Activated naive CD4-positive, alpha-beta T cell treated with anti-CD3 and anti-CD28 coated beads, Interleukin-2, amount 50 U/mL, for 24 hours (primary cell): ENCODE measurements around the gene LRP1.
A peak's percentile ranks its signal among the peaks of the same experiment; 100 is the strongest.

Experiments
- H3K27ac Mint-ChIP-seq: one replicate; pipeline ENCODE4 v1.8.0; 2021; ENCODE audit warnings: mild to moderate bottlenecking, mixed read lengths
- H3K27me3 Mint-ChIP-seq: one replicate; pipeline ENCODE4 v1.8.0; 2021; ENCODE audit warnings: mixed read lengths
- H3K36me3 Mint-ChIP-seq: one replicate; pipeline ENCODE4 v1.8.0; 2021; ENCODE audit warnings: mixed read lengths
- H3K4me1 Mint-ChIP-seq: one replicate; pipeline ENCODE4 v1.8.0; 2021; ENCODE audit warnings: mixed read lengths
- H3K4me3 Mint-ChIP-seq: one replicate; pipeline ENCODE4 v1.8.0; 2021; ENCODE audit warnings: mild to moderate bottlenecking, mixed read lengths
- H3K9me3 Mint-ChIP-seq: one replicate; pipeline ENCODE4 v1.8.0; 2021; ENCODE audit warnings: mixed read lengths

Gene LRP1

GRCh38 chr12:57127726-57128518 is at the start of gene LRP1:
TSS of gene LRP1 (plus strand) at chr12:57128483. CDS start at chr12:57128965, 482 bp downstream.
- Mint-ChIP-seq H3K4me3 (peak within 1 kb of the TSS; percentile 87), H3K27ac (peak within 1 kb of the TSS; percentile 66)

GRCh38 chr12:57078519-57079404 is 49.5 kb upstream of the LRP1 start, which contains the start of gene NEMP1:
TSS of gene NEMP1 (minus strand) at chr12:57078791. CDS start at chr12:57078745, 46 bp downstream.
- Mint-ChIP-seq H3K36me3 (no peaks in the 10 kb centered on the region), H3K27ac (peak within 1 kb of the TSS; percentile 98), H3K9me3 (no peaks in the 10 kb centered on the region), H3K4me1 (peaks cover 20% of the 10 kb centered on the region), H3K4me3 (peak within 1 kb of the TSS; percentile 99), H3K27me3 (no peaks in the 10 kb centered on the region)

More at GRCh38 chr12:57127726-57128518, at the start of gene LRP1:
- H3K9me3 Mint-ChIP-seq, result no peaks in the 10 kb centered on the region
- H3K36me3 Mint-ChIP-seq, result no peaks in the 10 kb centered on the region
- H3K4me1 Mint-ChIP-seq, result peaks cover 12% of the 10 kb centered on the region
- H3K27me3 Mint-ChIP-seq, result no peaks in the 10 kb centered on the region

GRCh38 chr12:57079821-57080220 is 48.5 kb upstream of the LRP1 start:
- Mint-ChIP-seq H3K27me3 (no peaks in the 10 kb centered on the region), H3K4me1 (peaks cover 26% of the 10 kb centered on the region), H3K4me3 (no peak overlapping the region), H3K9me3 (no peaks in the 10 kb centered on the region), H3K36me3 (no peaks in the 10 kb centered on the region), H3K27ac (peak overlapping the region; percentile 62)

- no peak overlapping the region for H3K4me3 Mint-ChIP-seq
- H3K9me3 Mint-ChIP-seq, result no peaks in the 10 kb centered on the region
- peak overlapping the region; percentile 17 for H3K27ac Mint-ChIP-seq
Observed at GRCh38 chr12:57080855-57081254, 47.4 kb upstream of the LRP1 start.

GRCh38 chr12:57085999-57086492 is 42.2 kb upstream of the LRP1 start:
- Mint-ChIP-seq H3K4me3 (peak overlapping the region; percentile 96), H3K36me3 (peaks cover 6% of the 10 kb centered on the region), H3K27ac (peak overlapping the region; percentile 99), H3K4me1 (peaks cover 53% of the 10 kb centered on the region), H3K9me3 (no peaks in the 10 kb centered on the region), H3K27me3 (no peaks in the 10 kb centered on the region)

More at GRCh38 chr12:57080855-57081254, 47.4 kb upstream of the LRP1 start:
- H3K4me1 Mint-ChIP-seq, result peaks cover 37% of the 10 kb centered on the region
- H3K36me3 Mint-ChIP-seq, result no peaks in the 10 kb centered on the region
- no peaks in the 10 kb centered on the region for H3K27me3 Mint-ChIP-seq

GRCh38 chr12:57086493-57087009 is 41.7 kb upstream of the LRP1 start:
- H3K9me3 Mint-ChIP-seq, result no peaks in the 10 kb centered on the region

GRCh38 chr12:57087010-57087690 is 41.1 kb upstream of the LRP1 start:
- Mint-ChIP-seq H3K27ac (peak overlapping the region; percentile 99), H3K36me3 (peaks cover 6% of the 10 kb centered on the region), H3K9me3 (no peaks in the 10 kb centered on the region), H3K4me1 (peaks cover 63% of the 10 kb centered on the region), H3K27me3 (no peaks in the 10 kb centered on the region), H3K4me3 (peak overlapping the region; percentile 96)

More at GRCh38 chr12:57086493-57087009, 41.7 kb upstream of the LRP1 start:
- peaks cover 6% of the 10 kb centered on the region for H3K36me3 Mint-ChIP-seq
- H3K4me1 Mint-ChIP-seq, result peaks cover 57% of the 10 kb centered on the region
- peak overlapping the region; percentile 99 for H3K27ac Mint-ChIP-seq
- peak overlapping the region; percentile 96 for H3K4me3 Mint-ChIP-seq
- no peaks in the 10 kb centered on the region for H3K27me3 Mint-ChIP-seq

- peak overlapping the region; percentile 96 for H3K27ac Mint-ChIP-seq
- H3K4me3 Mint-ChIP-seq, result peak overlapping the region; percentile 96
- no peaks in the 10 kb centered on the region for H3K9me3 Mint-ChIP-seq
- H3K27me3 Mint-ChIP-seq, result no peaks in the 10 kb centered on the region
- peaks cover 7% of the 10 kb centered on the region for H3K36me3 Mint-ChIP-seq
- peaks cover 69% of the 10 kb centered on the region for H3K4me1 Mint-ChIP-seq
Observed at GRCh38 chr12:57087691-57088353, 40.5 kb upstream of the LRP1 start.

GRCh38 chr12:57088354-57089270 is 39.7 kb upstream of the LRP1 start, which contains the start of gene NAB2:
TSS of gene NAB2 (plus strand) at chr12:57089114. CDS start at chr12:57089272, 158 bp downstream.
- peaks cover 7% of the 10 kb centered on the region for H3K36me3 Mint-ChIP-seq
- H3K4me3 Mint-ChIP-seq, result peak within 1 kb of the TSS; percentile 96
- no peaks in the 10 kb centered on the region for H3K27me3 Mint-ChIP-seq
- H3K9me3 Mint-ChIP-seq, result no peaks in the 10 kb centered on the region
- H3K4me1 Mint-ChIP-seq, result peaks cover 71% of the 10 kb centered on the region
- peak within 1 kb of the TSS; percentile 96 for H3K27ac Mint-ChIP-seq

- H3K4me3 Mint-ChIP-seq, result peak overlapping the region; percentile 93
- H3K36me3 Mint-ChIP-seq, result peaks cover 7% of the 10 kb centered on the region
- H3K9me3 Mint-ChIP-seq, result no peaks in the 10 kb centered on the region
- H3K27ac Mint-ChIP-seq, result peak overlapping the region; percentile 94
- no peaks in the 10 kb centered on the region for H3K27me3 Mint-ChIP-seq
- H3K4me1 Mint-ChIP-seq, result peaks cover 75% of the 10 kb centered on the region
Observed at GRCh38 chr12:57089271-57090245, 38.7 kb upstream of the LRP1 start.

GRCh38 chr12:57090490-57090889 is 37.8 kb upstream of the LRP1 start:
- Mint-ChIP-seq H3K36me3 (peaks cover 7% of the 10 kb centered on the region), H3K27me3 (no peaks in the 10 kb centered on the region), H3K27ac (peak overlapping the region; percentile 35), H3K4me3 (peak overlapping the region; percentile 93), H3K9me3 (no peaks in the 10 kb centered on the region), H3K4me1 (peaks cover 74% of the 10 kb centered on the region)

GRCh38 chr12:57090924-57091637 is 37.2 kb upstream of the LRP1 start:
- Mint-ChIP-seq H3K36me3 (peaks cover 8% of the 10 kb centered on the region), H3K4me3 (peak overlapping the region; percentile 93), H3K4me1 (peaks cover 72% of the 10 kb centered on the region), H3K9me3 (no peaks in the 10 kb centered on the region), H3K27ac (no peak overlapping the region), H3K27me3 (no peaks in the 10 kb centered on the region)
